Peyer's patch (tissue), 4 donors: Measurements from ENCODE around the gene EPS8L1.

ENCODE experiments used
- POLR2A ChIP-seq, 2 donors: fragments of 450-650 bp; IDR thresholded peaks; one replicate each; pipeline ENCODE4 v1.5.1; 2017; ENCODE audit warnings: antibody characterized with exemption in 2 of 2, mild to moderate bottlenecking in 2 of 2, moderate library complexity in 2 of 2
- TF ChIP-seq, protein P1 (sequence below), 6 experiments: fragments of 450-650 bp in 4 of 6; fragments of 200-600 bp in 2 of 6; sonication (generic) in 1 of 6; IDR thresholded peaks; one replicate each; pipeline ENCODE4 v1.5.1; 2017 to 2019; ENCODE audit warnings: antibody characterized with exemption in 6 of 6, mild to moderate bottlenecking in 3 of 6, moderate library complexity in 1 of 6

DNA sequence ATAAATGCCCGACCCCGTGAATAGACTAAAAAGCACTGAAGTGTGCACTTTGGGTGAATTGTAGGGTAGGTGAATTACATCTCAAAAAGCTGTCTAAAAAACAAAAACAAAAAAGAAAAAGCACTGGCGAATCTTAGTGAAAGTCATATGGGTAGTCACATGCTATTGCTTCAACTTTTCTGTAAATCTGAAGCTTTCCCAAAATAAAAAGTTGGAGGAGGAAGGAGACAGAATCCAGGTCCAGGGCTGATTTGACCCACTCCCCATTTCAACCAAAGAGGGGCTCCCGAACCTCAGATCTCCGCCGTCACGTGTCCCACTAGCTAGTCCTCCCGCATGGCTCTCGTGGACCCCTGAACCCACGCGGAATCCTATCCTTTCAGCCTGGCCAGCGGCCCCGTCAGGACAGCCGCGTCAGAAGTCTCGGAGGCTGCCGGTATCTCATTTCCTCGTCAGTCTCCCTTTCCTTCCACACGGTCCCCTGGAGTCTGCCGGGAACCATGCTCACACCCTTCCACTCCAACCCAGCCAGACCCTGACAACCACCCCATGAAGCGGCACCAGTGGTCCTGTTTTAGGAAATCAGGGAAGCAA, 35.7 kb downstream of the EPS8L1 start:
- TF ChIP-seq, protein P1, sequence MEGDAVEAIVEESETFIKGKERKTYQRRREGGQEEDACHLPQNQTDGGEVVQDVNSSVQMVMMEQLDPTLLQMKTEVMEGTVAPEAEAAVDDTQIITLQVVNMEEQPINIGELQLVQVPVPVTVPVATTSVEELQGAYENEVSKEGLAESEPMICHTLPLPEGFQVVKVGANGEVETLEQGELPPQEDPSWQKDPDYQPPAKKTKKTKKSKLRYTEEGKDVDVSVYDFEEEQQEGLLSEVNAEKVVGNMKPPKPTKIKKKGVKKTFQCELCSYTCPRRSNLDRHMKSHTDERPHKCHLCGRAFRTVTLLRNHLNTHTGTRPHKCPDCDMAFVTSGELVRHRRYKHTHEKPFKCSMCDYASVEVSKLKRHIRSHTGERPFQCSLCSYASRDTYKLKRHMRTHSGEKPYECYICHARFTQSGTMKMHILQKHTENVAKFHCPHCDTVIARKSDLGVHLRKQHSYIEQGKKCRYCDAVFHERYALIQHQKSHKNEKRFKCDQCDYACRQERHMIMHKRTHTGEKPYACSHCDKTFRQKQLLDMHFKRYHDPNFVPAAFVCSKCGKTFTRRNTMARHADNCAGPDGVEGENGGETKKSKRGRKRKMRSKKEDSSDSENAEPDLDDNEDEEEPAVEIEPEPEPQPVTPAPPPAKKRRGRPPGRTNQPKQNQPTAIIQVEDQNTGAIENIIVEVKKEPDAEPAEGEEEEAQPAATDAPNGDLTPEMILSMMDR (IDR thresholded peaks at IDR 0.05), result no peak
- TF ChIP-seq POLR2A (IDR thresholded peaks at IDR 0.05), result no peak
